GM21390 (cell line): ENCODE results near the gene LGALS9C.
"Not testable (repeated sequence)": the region's sequence is repeated elsewhere in the genome, so short reads cannot be mapped to it uniquely, and the experiment has no call there.

Experiments used
- ATAC-seq: cut with Tn5 transposase; IDR thresholded peaks from one replicate; pipeline ENCODE4 v1.9.1; 2021; ENCODE audit not compliant: unreplicated experiment

LGALS9C gene

DNA sequence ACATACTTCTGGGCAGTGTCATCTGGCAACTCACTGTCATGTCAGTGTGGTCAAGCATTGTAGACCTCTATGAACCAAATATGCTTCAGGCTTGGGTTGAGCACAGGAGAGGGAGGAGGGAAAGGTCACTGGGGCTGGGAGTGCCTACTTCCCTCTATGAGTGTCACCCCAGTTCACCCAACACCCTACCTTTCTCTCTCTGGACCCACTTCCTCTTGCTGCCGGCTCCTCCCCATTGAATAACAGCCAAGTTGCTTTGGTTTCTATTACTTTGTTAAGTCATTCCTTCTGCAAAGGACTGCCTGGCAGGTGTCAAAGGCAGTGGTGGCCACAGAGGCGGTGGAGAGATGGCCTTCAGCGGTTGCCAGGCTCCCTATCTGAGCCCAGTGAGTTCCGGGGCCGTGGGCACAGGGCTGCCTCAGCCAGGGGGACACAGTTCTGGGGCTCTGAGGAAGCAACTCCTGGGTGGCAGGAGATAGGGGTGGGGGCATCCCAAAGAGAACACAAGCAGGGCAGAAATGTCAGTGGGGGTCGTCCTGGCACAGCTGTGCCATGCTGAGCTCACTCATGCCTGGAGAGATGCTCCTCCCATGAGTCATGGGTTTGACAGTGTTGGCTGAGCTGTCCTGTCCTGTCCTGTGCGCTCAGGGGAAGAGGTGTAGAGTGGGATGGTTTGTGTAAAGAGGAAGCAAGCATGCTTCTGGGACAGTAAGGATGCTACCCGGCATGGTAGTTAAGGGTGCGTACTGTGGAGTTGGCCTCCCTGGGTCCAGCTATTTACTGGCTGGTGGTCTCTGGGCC, at the start of gene LGALS9C:
Gene LGALS9C, plus strand, starts transcription at position 282 of the 801 bp plus-strand sequence. Its CDS starts 66 bp downstream, at position 348.
- ATAC-seq: peak; percentile 81

DNA sequence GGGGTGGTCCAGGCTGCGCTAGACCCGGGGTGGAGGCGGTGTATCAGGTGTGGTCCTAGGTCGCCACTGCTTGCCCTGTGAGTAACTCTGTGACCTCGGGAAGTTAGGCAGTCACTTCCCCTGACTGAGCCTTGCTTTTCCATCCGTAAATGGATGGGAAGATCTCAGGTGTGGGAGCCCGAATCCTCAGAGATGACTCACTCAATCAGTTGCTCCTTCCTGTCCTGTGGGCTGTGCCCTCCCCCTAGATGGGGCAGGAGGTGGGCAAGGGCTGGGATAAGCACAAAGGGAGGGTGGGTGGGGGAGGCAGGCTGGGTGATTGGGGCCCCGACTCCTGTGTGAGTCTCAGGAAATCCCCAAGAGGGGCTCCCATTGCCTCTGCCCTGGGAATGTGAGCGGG, 44.4 kb upstream of the LGALS9C start:
- ATAC-seq: not testable (repeated sequence)

DNA sequence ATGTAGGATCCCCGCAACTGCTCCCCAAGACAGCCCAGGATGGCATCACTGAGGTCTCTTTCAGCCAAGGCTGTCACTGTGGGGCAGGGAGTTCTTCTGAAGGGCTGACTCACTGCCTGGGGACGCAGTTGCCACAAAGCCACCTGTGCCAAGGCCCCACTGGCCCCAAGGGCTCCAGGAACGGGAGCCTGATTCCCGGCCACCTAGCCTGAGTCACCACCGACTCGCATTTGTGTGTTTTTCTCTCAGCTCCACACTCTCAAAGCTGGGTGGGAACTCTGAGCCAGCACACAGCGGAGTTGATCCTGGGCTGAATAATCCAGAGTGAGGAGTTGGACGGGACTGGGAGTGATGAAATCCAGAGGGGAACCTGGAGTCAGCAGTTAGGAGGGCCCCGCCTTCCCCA, 37.1 kb upstream of the LGALS9C start:
- ATAC-seq: not testable (repeated sequence)

DNA sequence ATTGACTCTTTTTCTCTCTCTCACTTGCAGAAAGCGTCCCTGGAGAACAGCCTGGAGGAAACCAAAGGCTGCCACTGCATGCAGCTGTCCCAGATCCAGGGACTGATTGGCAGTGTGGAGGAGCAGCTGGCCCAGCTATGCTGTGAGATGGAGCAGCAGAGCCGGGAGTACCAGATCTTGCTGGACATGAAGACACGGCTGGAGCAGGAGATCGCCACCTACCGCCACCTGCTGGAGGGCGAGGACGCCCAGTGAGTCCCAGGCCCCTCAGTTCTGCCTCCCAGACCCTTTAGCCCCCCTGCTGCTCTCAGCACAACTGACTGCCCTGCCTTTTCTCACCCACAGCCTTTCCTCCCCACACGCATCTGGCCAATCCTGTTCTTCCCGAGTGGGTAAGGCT, 34.5 kb upstream of the LGALS9C start:
- not testable (repeated sequence) for ATAC-seq

DNA sequence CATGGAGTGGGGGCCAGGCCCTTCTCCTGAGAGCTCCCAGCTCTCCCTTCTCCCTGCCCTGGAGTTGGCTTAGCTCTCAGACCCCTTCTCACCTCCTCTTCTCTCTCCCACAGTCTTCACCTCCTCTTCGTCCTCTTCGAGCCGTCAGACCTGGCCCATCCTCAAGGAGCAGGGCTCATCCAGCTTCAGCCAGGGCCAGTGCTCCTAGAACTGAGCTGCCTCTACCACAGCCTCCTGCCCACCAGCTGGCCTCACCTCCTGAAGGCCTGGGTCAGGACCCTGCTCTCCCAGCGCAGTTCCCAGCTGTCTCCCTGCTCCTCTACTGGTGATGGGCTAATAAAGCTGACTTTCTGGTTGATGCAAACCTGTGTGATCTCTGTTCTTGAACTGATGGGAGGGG, 34.1 kb upstream of the LGALS9C start:
- not testable (repeated sequence) for ATAC-seq

DNA sequence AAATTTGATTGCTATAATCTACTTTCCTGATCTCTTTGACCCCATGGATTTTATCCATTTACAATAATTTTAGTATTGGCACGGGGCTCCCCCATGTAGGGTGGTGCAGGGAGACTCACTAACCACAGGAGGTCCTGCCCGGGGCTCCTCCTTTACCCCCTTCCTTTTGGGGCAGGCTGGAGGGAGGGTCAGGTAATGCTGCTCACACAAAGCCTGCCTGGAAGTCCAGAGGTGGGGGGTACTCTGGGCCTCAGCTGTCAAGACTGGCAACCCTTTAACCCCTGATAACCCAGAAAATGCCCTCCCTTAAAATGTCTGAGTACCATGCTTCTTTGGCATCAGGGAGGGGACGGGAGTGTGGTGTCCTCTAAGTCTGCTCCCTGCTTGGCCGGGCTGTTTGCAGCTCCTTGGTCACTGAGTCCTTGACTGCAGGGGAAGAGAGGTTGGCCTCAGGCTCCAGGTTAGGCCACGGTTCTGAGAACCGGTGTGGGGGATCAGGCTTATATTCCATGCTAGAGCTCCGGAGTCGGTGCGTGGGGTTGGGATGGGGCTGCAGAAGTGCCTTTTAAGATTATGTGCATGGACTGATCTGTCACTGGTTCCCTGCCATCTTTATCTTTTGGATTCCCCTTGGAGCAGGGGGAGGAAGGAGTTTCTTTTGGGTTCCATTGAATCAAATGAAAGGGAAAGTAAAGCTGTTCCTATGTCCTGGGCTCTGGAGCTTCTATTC, 28.9 kb upstream of the LGALS9C start:
- not testable (repeated sequence) for ATAC-seq

DNA sequence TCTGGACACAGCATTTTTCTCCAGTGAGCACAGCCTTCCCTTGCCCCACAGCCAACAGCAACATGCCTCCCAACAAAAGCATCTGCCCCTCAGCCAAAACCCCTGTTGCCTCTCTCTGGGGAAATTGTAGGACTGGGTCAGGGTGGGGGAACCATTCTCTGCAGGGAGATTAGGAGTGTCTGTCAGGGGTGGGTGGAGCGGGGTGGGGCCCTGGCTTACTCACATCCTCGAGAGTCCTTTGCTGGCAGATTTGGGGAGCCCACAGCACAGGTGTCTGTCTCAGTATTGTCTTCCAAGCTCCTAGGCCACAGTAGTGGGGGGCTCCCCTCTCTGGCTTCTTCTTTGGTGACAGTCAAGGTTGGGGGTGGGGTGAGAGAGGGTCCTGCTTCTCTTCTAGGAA, 28.3 kb upstream of the LGALS9C start:
- ATAC-seq: not testable (repeated sequence)

DNA sequence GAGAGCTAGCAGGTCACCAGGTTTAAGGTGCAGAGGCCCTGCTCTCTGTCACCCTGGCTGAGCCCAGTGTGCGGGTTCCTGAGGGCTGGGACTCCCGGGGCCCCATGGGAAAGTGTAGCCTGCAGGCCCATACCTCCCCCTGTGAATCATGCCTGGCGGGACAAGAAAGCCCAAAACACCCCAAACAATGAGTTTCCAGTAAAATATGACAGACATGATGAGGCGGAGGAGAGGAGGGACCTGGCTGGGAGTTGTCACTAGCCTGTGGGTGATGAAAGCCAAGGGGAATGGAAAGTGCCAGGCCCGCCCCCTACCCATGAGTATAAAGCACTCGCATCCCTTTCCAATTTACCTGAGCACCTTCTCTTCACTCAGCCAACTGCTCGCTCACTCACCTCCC, 26.8 kb upstream of the LGALS9C start:
- ATAC-seq: not testable (repeated sequence)

DNA sequence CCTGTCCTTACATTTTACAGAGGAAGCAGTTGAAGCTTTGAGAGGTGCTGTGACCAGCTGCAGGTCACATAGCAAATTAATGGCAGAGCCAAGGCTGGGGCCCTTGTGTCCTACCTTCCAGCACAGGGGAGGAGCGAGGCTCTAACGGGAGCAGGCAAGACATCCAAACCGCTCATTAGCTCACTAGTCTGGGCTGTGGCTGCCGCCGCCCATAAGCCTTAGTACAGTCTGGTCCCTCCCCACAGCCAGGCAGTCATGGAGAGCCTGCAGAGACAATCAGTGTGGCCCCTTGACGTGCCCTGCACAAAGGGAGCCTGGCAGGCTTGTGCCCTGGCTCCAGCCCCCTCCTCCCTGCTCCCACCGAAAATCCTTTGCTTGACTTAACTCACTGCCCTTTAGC, 25.6 kb upstream of the LGALS9C start:
- ATAC-seq: not testable (repeated sequence)

DNA sequence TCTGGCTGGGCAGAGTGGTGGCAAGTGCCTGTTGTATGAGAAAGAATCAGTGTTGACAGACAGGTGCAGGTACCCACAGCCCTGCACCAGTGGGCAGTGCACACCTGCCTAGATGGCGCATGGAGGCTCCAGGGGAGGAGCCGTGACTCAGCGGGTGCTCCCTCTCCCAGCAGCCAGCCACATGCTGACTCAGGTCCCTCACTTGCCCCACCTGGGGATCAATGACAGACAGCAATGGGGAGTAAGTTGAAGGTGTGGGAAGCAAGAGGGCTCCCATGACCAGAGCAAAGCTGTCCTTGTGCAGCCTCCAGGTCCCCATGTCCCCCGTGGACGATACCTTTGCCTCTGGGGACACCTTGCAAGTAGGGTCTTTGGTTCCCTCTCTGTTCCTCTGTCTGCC, 24.6 kb upstream of the LGALS9C start:
- not testable (repeated sequence) for ATAC-seq

DNA sequence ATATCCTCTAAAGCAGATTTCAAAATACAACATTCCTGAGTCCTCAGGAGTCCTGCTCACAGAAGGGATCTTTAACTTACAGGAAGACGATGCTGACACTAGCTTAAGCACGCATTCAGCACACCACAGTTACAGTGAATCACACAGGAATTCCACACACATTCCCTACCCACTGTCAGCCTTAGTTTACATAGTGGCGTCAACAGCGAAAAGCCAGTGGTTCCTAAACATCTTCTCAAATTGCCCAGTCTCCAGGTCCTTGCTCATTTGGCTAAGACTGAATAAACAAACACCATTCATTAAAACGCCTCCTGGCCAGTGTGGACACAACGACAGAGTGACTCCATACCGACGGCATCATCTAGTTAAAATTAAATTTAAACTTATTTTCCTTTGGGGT, 17.6 kb upstream of the LGALS9C start:
- not testable (repeated sequence) for ATAC-seq

DNA sequence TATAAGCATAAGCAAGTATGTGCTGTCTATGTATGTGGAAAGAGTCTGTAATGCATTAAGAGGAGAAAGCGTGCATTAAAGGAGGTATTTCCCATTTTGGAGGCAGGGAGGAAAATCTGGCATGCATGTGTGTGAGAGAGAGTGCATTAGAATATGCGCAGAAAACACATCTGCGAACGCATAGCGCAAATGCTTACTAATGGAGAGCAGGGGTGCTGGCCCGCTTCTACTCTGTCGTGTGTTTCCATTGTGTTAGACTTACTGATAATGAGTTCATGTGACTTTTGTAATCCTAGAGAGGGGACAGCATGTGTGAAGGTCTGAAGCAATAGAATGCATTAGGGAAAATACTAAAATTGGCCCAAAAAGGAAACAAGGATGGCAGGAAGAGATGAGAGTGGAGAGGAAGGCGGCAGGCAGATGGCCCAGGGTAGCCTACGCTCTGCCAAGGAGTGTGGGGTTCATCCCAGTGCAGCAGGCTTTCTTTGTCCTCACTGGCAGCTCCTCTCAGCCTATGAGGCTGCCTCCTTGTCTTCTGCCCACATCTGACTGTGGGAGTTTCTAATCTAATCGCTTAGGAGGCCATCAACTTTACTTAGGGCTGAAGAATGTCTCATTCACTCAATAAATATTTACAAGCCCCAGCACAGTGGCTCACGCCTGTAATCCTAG, 12.6 kb upstream of the LGALS9C start:
- ATAC-seq: not testable (repeated sequence)

DNA sequence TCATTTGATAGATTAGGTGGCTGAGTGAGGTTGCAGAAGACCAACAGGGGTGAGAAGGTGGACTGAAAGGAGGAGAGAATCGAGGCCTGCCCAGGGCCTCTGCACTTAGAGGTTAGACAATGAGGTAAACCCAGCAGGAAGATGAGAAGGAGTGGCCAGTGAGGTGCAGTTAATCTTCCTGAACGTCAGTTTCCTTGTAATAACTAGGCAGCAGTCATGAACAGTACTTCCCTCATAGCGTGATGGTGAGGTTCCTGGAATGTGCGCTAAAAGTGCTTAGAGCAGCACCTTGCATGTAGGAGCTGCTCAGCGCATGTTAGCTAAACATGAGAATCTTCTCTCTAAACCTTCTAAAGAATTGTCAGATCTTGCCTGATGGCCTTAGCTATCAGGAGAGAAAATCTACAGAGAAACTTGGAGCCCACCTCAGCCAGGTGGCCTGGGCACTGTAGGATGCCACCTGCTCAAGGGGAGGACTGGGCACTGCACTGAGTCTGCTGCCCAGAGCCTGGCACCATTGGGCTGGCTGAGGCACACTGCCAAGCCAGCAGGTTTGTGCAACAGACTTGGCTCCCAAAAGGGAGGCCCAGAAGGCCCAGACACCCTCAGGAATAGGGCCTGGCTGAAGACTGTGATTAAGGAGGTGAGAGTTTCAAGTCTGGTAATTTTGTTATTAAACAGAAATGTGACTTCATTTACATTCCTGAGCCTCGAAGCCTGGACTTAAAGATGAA, 10.2 kb upstream of the LGALS9C start:
- ATAC-seq: not testable (repeated sequence)

DNA sequence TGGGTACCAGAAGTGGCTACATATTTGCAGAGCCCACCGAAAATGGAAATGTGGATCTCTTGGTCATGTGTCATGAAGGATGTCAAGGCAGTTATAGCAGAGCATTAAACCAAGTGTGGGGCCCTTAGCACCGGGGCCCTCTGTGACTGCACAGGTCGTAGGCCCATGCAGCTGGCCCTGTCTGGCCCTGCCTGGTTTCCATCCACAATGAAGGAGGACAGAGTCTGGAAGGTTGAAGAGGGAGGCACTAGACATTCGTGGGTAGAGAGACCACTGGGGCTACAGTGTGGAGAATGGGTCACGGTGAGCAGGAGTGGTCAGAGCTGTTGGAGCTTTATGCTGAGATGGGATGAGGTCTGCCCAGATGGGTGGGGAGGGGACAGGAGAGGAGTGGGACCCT, 9.6 kb upstream of the LGALS9C start:
- not testable (repeated sequence) for ATAC-seq

DNA sequence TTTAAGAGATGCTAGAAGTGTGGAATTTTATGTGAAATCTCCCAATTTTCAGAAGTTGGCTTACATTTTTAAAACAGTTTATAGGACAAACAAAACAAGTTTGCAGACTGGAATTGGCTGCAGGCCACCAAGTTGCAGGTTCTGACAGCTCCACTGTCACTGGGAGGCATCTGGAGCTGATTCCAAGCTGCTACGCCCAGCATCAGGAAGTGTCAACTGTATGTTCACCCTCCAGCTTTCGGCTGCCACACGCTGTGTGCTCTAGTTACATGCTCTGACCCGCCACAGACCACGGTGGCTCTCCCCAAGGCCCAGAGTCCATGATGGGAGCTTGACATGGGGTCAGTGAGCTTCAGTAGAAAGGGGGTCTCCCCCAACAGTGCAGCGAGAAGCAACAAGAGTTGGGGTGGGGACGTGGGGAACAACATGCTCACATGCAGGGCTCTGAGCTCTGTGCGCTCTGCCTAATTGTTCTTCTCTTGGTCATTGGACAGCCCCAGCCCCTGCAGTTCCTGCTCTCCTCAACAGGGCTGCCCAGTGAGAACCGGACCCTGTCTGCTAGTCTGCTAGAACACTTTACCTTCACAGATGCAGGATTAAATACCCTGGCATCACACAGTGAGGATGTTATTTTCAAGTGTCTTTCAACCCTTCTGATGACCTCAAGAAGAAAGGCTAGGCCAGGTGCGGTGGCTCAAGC, 8.0 kb upstream of the LGALS9C start:
- not testable (repeated sequence) for ATAC-seq

DNA sequence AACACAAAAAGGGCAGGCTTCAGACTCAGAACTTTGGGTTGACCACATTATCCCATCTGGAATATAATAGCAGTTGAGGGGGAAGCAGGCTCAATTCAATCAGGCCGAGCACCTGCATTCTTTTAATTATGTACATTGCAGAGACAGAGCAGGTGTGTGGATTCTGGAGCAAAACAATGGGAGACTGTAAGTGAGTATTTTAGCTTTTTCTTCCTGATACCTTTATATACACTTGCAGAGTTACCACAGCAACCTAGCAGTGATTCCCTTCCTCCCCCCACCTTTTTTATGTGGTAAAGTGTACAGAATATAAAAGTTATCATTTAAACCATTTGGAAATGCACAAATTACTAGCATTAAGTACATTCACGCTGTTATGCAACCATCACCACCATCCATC, 6.8 kb upstream of the LGALS9C start:
- ATAC-seq: not testable (repeated sequence)

DNA sequence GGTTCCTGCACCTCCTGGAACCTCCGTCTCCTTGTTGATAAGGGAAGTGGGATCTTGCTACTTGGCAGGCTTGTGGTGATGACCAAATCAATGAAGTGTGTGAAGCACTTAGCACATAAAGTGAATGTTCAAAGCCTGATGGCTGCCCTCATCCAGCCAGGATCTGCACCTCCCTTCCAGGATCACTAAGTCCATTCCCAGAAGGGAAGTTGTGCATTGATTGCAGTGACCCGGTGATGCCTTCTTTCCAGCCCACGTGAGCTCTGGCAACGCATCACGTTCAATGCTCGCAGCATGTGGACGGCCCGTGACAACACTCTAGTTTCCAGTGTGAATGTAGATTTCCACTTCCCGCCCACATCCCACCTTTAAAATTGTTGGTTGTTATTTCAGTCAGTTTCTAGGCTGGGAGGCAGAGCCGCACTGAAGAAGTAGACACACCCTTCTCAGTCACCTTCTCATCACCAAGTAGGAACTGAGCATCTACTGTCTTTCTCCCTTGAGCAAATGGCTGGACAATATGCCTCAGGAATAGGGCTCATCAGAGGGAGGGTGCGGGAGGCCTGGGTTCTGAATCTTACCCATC, 6.2 kb upstream of the LGALS9C start:
- not testable (repeated sequence) for ATAC-seq

DNA sequence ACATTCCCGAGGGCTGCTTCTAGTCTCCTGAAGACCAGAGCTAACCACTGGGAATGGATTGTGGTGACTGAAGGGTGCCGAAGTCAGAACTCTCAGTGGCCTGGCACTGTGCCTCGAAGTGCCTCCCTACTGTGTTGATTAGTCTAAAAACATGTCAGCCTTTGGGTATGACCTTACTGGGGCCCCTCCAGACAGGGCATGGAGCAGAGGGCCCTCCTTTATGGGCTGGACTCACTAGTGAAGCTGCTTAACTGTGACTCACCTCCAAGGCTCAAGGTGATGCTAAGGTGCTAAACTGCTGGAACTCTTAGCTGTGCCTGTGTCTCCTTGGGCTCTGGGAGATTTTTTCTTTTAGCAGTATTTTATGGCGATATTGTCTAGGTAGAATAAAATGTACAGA, 2.6 kb upstream of the LGALS9C start:
- not testable (repeated sequence) for ATAC-seq

DNA sequence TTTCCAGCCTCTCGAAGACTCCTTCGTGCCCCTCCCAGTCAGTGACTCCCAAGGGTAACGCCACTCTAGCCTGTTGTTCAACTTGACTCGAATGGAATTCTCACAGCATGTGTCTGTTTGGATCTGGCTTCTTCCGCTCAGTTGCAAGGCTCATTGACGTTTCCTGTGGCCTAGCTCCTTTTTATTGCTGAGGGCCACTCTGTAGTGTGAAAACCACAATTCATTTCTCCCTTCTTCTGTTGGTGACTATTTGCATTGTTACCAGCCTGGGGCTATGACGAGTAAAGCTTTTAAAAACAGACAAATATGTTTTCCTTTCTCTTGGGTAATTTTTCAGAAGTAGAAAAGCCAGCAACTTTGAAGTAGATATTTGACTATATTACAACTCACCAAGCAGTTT, 1.8 kb upstream of the LGALS9C start:
- ATAC-seq: not testable (repeated sequence)

DNA sequence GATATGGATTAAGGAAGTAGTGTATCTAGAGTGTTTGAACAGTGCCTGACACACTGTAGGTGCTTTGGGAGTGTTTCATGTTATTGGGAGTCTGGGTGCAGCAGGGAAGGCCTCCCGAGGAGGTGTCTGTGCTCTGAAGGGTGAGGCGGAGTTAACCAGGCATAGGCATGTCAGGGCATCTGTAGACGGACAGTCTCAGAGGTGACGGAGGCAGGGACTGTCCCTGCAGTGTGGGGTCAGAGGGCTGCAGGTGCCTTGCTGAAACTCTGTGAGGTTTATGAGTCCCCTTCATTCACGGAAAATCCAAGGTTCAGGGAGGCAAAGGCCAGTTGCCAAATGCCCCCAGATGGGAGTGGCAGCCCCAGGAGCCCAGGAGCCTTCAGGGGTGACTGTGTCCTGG, 778 bp downstream of the LGALS9C start:
- not testable (repeated sequence) for ATAC-seq
